NT2/D1 (cell line): ENCODE measurements around the gene PRKCQ.
"Not testable (repeated sequence)": the region's sequence is repeated elsewhere in the genome, so short reads cannot be mapped to it uniquely, and the experiment has no call there.

ENCODE experiments used
- YY1 ChIP-seq: IDR thresholded peaks from 2 replicates; pipeline ENCODE4 v1.6.1; 2011; ENCODE audit not compliant: insufficient read length, insufficient read depth
- ZNF274 ChIP-seq: IDR thresholded peaks from 2 replicates; pipeline ENCODE4 v1.6.1; 2011; ENCODE audit warnings: mild to moderate bottlenecking, low read depth, low read length

DNA sequence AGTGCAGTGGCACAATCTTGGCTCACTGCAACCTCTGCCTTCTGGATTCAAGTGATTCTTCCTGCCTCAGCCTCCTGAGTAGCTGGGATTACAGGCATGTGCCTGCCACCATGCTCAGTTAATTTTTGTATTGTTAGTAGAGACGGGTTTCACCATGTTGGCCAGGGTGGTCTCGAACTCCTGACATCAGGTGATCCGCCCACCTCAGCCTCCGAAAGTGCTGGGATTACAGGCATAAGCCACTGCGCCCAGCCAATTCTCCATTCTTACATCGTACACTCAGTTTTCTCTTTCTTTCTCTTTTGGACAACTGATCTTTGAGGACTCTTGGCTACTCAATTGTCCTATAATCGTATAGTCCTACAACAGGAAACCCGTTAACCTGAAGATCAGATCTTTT, 2.8 kb upstream of the PRKCQ start:
- not testable (repeated sequence) for TF ChIP-seq ZNF274, YY1
